Sigmoid colon (tissue), 7 donors: ENCODE measurements around the gene SH2D1A. TPM values are rescaled to one million over a fixed set of nuclear protein-coding genes. Genes with fewer than 3 reads are reported as not detected.

Source experiments
- DNase-seq: peaks from one replicate; pipeline ENCODE4 v3.0.0-alpha.2; 2019
- H3K27ac ChIP-seq, 4 donors: fragments of 200-600 bp; sonication (generic); one replicate each; pipeline ENCODE4 v1.5.1; 2016 to 2019; ENCODE audit warnings: mild to moderate bottlenecking in 1 of 4
- H3K27me3 ChIP-seq, 3 donors: fragments of 200-600 bp; sonication (generic); one replicate each; pipeline ENCODE4 v1.5.1; 2019; ENCODE audit warnings: mild to moderate bottlenecking in 1 of 3
- H3K36me3 ChIP-seq, 4 donors: fragments of 200-600 bp; sonication (generic); one replicate each; pipeline ENCODE4 v1.5.1; 2016 to 2019
- H3K4me1 ChIP-seq, 4 donors: fragments of 200-600 bp; sonication (generic); one replicate each; pipeline ENCODE4 v1.5.1; 2017 to 2019
- H3K4me3 ChIP-seq, 4 donors: fragments of 200-600 bp; sonication (generic); one replicate each; pipeline ENCODE4 v1.5.1; 2017 to 2019; ENCODE audit warnings: mild to moderate bottlenecking in 2 of 4, moderate library complexity in 1 of 4
- H3K9me3 ChIP-seq, 4 donors: fragments of 200-600 bp in 3 of 4; sonication (generic) in 3 of 4; one replicate each; pipeline versions ENCODE4 v1.5.1 to v1.6.1; 2013 to 2019
- CTCF ChIP-seq, 4 experiments: fragments of 450-650 bp in 3 of 4; fragments of 200-600 bp in 1 of 4; IDR thresholded peaks; one replicate each; pipeline ENCODE4 v1.5.1; 2016 to 2019; ENCODE audit warnings: antibody characterized with exemption in 4 of 4, mild to moderate bottlenecking in 3 of 4, moderate library complexity in 2 of 4
- EP300 ChIP-seq, 4 donors: sonication (generic); formaldehyde crosslinking; IDR thresholded peaks; one replicate each; pipeline ENCODE4 v1.6.1; 2017; ENCODE audit warnings: antibody characterized with exemption in 4 of 4
- POLR2A ChIP-seq, 2 donors: fragments of 450-650 bp; IDR thresholded peaks; one replicate each; pipeline ENCODE4 v1.6.1; 2016; ENCODE audit warnings: antibody characterized with exemption in 2 of 2, mild to moderate bottlenecking in 2 of 2, moderate library complexity in 2 of 2
- POLR2AphosphoS5 ChIP-seq, 4 donors: sonication (generic); formaldehyde crosslinking; IDR thresholded peaks; one replicate each; pipeline ENCODE4 v1.6.1; 2017; ENCODE audit warnings: antibody characterized with exemption in 4 of 4
- WGBS, 2 donors: extraction: QIAGEN DNeasy Blood & Tissue Kit; methylation state at CpG; one replicate each; pipeline ENCODE4 v1.1.7; 2013; 5-methylcytosine and 5-hydroxymethylcytosine counted together
- intact Hi-C: fragments of 100-400 bp; cut with DNase I; formaldehyde crosslinking; loops from one replicate; pipeline ENCODE4 v1.15.1; 2023
- polyA plus RNA-seq, 3 donors: library from polyadenylated mRNA; stranded (reverse); fragments of 200-250 nt; gene quantifications; one replicate each; pipeline ENCODE4 v1.2.3, GENCODE V29; 2013
- small RNA-seq, 3 donors: library from RNA; depleted of rRNA; stranded (forward); fragments of <200 nt; gene quantifications; one replicate each; pipeline ENCODE3, GENCODE V24; 2016
- total RNA-seq, 4 donors: library from RNA; depleted of rRNA; stranded (reverse); fragments of >200 nt; gene quantifications; one replicate each; pipeline ENCODE4 v1.1.0, GENCODE V29; 2016
- donor health status: healthy with polysubstance abuse.
- donor health status: Bipolar disorder and iron deficiency.
- donor health status: healthy.

The SH2D1A gene
- total and polyA plus RNA-seq, 7 donors, result 0.14 to 6.5 (median 0.33) TPM; not detected in 2

DNA sequence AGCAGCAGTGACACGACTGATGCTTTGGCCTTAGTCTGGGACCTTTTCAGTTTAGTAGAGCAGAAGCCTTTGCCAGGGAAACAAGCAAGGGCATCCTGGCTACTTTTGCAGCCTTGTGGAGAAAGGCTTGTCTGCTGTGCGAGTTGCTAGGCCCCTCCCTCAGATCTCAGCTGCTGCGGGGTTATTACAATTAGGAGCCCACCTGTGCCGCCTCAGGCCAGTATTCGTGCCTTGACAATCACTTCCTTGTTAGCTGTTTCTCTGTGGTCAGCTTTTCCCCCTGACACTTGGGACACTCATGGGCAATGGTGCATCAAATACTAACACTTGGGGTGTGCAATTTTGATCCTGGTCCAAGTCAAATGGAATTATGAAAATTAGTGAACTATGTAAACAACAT is 67.9 kb downstream of the SH2D1A start:
- Histone ChIP-seq H3K27me3 (no peaks in the 10 kb centered on the region), H3K36me3 (no peaks in the 10 kb centered on the region), H3K4me3 (no peak overlapping the region), H3K9me3 (no peaks in the 10 kb centered on the region), H3K27ac (no peak overlapping the region), H3K4me1 (no peaks in the 10 kb centered on the region)
- no peak for DNase-seq
- 73 to 87% methylated on average over 5 of the region's 5 CpGs for WGBS, 2 donors
- intact Hi-C loops, result no loop called here
- TF ChIP-seq EP300 (IDR thresholded peaks at IDR 0.05) (no peak), CTCF (IDR thresholded peaks at IDR 0.05) (no peak), POLR2AphosphoS5 (IDR thresholded peaks at IDR 0.05) (no peak), POLR2A (IDR thresholded peaks at IDR 0.05) (no peak)

DNA sequence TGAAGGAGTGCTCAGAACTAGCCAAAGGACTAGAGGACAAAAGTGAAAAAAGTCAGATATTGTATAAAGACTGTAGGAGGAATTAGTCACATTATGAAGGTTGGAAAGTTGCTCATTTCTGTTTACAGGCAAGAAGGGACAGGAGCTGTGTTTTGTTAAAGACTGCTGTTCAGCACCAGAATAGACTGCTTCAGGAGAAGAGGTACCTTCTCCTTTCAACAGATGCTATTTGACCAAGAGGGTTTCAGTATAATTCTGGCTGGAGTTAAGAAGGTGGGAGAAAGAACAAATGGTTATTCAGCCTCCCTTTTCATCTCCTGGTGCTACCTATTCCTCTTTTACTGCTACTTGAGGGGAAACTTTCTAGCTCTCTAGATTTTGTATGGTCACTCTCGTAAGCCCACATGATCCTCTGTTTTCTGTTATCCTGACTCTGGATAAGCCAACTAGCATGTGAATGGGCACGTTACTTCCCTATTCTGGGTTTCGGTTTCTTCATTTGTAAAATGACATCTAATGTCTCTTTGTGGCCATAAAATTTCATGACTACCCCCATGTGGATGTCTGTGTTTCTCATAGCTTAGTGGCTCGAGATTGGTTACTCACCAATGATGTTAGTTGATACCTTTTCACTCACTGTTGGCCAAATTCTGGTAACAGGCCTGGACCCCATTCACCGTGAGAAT is 68.9 kb downstream of the SH2D1A start:
- H3K27me3 ChIP-seq, result no peaks in the 10 kb centered on the region
- no peaks in the 10 kb centered on the region for H3K9me3 ChIP-seq
- whole genome bisulfite sequencing, 2 donors, result 72 to 82% methylated on average over 5 of the region's 5 CpGs
- no peak overlapping the region for H3K4me3 ChIP-seq
- H3K27ac ChIP-seq, result no peak overlapping the region
- H3K36me3 ChIP-seq, result no peaks in the 10 kb centered on the region
- intact Hi-C loops, result no loop called here
- H3K4me1 ChIP-seq, result no peaks in the 10 kb centered on the region
- no peak for DNase-seq
- TF ChIP-seq POLR2A (IDR thresholded peaks at IDR 0.05) (no peak), EP300 (IDR thresholded peaks at IDR 0.05) (no peak), CTCF (IDR thresholded peaks at IDR 0.05) (no peak), POLR2AphosphoS5 (IDR thresholded peaks at IDR 0.05) (no peak)

DNA sequence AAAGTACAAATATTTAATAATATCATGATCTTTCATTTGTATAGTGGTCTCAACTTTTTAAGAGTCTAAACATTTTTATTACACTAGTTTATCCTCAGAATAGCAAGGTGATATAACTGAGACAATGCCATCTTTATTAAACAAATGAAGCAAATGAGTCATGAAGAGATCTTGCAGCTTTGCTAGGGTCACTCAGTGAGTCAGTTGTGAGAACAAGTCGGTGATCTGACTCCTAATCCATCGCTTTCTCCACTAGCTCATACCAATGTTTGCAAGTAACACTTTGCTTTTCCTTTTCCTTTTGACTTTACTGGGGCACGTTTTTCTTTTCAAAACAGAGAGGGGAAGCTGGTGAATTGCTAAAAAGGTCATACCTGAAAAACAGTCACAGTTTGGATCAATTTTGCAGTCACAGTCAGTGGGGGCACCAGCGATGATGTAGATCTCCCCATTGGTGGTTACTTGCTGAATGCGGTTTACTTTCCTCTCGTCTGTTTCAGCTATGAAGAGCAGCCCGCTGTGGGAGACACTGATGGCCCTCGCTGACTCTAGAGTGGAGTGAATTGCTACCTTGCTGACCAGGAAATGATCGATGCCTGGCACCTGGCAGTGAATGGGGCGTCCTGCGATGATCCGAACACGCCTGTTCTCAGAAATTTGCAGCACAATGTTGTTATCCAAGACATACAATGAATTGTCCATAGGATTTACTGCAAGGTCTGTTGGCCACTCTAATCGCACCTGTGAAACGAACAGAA is 75.7 kb downstream of the SH2D1A start:
- no peaks in the 10 kb centered on the region for H3K36me3 ChIP-seq
- no peak overlapping the region for H3K27ac ChIP-seq
- no peak for DNase-seq
- intact Hi-C loops, result no loop called here
- H3K4me1 ChIP-seq, result no peaks in the 10 kb centered on the region
- H3K27me3 ChIP-seq, result no peaks in the 10 kb centered on the region
- TF ChIP-seq POLR2AphosphoS5 (IDR thresholded peaks at IDR 0.05) (no peak), CTCF (IDR thresholded peaks at IDR 0.05) (no peak), EP300 (IDR thresholded peaks at IDR 0.05) (no peak), POLR2A (IDR thresholded peaks at IDR 0.05) (no peak)
- no peak overlapping the region for H3K4me3 ChIP-seq
- 83 to 87% methylated on average over 15 of the region's 15 CpGs for WGBS, 2 donors
- no peaks in the 10 kb centered on the region for H3K9me3 ChIP-seq

Small RNA genes lying within 50 kb of the gene (small RNA-seq; reads per million reads assigned to genes)
- 0 reads per million in 3 donors for gene AL022718.1

Other genes with a start within 250 kb of the SH2D1A start
- gene TEX13D, start 13.9 kb upstream of the SH2D1A start, total RNA-seq, result not detected
- not detected for gene TEX13D, start 13.9 kb upstream of the SH2D1A start, polyA plus RNA-seq